Urinary bladder (tissue), 4 donors: ENCODE results near the gene LRCH4. TPM values are rescaled to one million over a fixed set of nuclear protein-coding genes. Genes with fewer than 3 reads are reported as not detected.

ENCODE experiments used
- DNase-seq: peaks from one replicate; pipeline ENCODE4 v3.0.0-alpha.2; 2015; ENCODE audit errors: extremely low spot score
- H3K27ac ChIP-seq: one replicate; pipeline ENCODE4 v1.5.1; 2013; ENCODE audit warnings: low read depth, mild to moderate bottlenecking, moderate library complexity
- H3K36me3 ChIP-seq: one replicate; pipeline ENCODE4 v1.6.1; 2013; ENCODE audit warnings: mild to moderate bottlenecking, moderate library complexity; ENCODE audit not compliant: insufficient read depth
- H3K4me1 ChIP-seq: one replicate; pipeline ENCODE4 v1.6.1; 2013; ENCODE audit warnings: mild to moderate bottlenecking, moderate library complexity; ENCODE audit not compliant: insufficient read depth
- H3K4me3 ChIP-seq: one replicate; pipeline ENCODE4 v1.5.1; 2013; ENCODE audit warnings: low read depth, low read length
- WGBS: extraction: QIAGEN DNeasy Blood & Tissue Kit; methylation state at CpG from one replicate; pipeline ENCODE4 v1.1.7; 2013; 5-methylcytosine and 5-hydroxymethylcytosine counted together
- polyA plus RNA-seq: library from polyadenylated mRNA; stranded (reverse); fragments of 200-250 nt; gene quantifications from one replicate; pipeline ENCODE4 v1.2.3, GENCODE V29; 2013
- total RNA-seq: library from RNA; depleted of rRNA; stranded (reverse); fragments of >200 nt; gene quantifications from one replicate; pipeline ENCODE4 v1.2.3, GENCODE V29; 2014
- donor health status: healthy with polysubstance abuse.
- donor health status: healthy.

LRCH4 gene
- total RNA-seq: 13.7 TPM
- 33.0 TPM for polyA plus RNA-seq

DNA sequence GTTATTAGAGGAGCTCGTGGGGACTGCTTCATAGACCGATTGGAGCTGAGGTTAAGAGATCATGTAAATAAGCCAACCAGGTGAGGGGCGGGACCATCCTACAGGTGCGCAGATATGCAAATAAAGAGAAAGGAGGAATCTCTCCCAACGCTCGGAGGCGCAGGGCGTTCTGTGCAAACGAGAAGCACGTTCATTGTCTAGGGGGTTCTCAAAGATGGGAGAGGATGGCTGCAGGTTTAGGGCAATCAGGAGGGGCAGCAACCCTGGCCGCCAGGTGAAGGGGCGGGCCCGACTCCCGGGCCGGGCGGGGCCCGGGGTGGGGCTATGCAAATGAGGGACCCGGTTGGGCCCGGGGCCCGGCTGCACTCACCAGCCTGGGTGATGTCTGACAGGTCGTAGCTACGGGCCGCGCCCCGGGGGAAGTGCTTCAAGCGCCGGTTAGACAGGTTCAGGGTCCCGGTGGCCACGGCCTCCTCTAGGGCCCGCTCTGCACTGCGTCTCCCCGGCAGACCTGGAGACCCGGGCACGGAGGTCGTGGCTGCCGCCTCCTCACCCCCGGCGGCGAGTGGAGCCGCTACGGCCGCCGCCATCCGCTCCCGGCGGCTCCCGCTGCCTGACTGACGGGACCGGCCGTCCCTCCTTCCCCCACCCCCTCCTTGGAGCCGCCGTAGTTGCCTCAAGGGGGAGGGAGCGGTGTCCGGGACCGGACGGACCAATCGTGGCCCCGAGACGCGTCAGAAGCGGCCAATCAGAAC is at the start of gene LRCH4:
TSS of gene LRCH4 (minus strand) at position 619 of the 755 bp plus-strand sequence. CDS start at position 590, 29 bp downstream.
- H3K4me1 ChIP-seq: no peaks in the 10 kb centered on the region
- peak within 1 kb of the TSS; percentile 94 for H3K27ac ChIP-seq
- under 1% methylated on average over 61 of the region's 61 CpGs for WGBS
- DNase-seq: no peak
- H3K36me3 ChIP-seq: no peaks in the 10 kb centered on the region
- peak within 1 kb of the TSS; percentile 90 for H3K4me3 ChIP-seq

GRCh38 chr7:100632951-100633717 is 47.2 kb upstream of the LRCH4 start:
- WGBS: 1% methylated on average over 72 of the region's 72 CpGs

GRCh38 chr7:100630066-100630465 is 44.1 kb upstream of the LRCH4 start:
- 92% methylated on average over 4 of the region's 4 CpGs for WGBS

More at GRCh38 chr7:100632951-100633717, 47.2 kb upstream of the LRCH4 start:
- no peaks in the 10 kb centered on the region for H3K4me1 ChIP-seq
- DNase-seq: no peak
- H3K36me3 ChIP-seq: no peaks in the 10 kb centered on the region
- H3K27ac ChIP-seq: no peak overlapping the region
- H3K4me3 ChIP-seq: peak overlapping the region; percentile 44

DNA sequence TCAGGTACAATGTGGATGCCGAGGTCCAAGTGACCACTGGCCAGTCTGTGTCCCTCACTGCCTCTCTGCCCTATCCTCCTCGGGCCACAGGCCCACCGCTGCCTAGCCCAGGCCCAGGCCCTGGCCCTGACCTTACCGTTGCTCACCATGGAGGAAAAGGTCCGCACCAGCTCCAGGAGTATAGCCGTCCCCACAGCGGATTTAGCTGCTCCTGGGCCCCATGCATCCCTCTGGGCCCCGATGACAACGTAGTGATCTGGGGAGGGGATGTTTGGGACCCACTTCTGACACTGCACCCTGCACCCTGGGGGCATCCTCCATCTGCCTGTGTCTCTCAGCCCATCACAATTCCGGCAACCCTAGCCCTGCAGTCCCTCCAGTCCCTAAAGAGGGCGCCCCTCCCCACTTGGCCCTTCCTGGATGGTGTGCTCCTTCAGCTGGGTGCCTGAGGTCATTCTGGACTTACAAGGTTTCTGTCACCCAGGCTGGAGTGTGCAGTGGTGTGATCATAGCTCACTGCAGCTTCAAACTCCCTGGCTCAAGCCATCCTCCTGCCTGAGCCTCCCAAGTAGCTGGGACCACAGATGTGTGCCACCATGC is 43.3 kb upstream of the LRCH4 start:
- WGBS: 76% methylated on average over 11 of the region's 11 CpGs
- no peak for DNase-seq
- Histone ChIP-seq H3K27ac (no peak overlapping the region), H3K4me3 (no peak overlapping the region), H3K4me1 (no peaks in the 10 kb centered on the region), H3K36me3 (no peaks in the 10 kb centered on the region)

More at GRCh38 chr7:100630066-100630465, 44.1 kb upstream of the LRCH4 start:
- no peak for DNase-seq
- no peak overlapping the region for H3K27ac ChIP-seq
- no peak overlapping the region for H3K4me3 ChIP-seq
- no peaks in the 10 kb centered on the region for H3K4me1 ChIP-seq
- no peaks in the 10 kb centered on the region for H3K36me3 ChIP-seq

GRCh38 chr7:100627238-100627549 is 41.3 kb upstream of the LRCH4 start:
- 87% methylated on average over 21 of the region's 21 CpGs for WGBS
- Histone ChIP-seq H3K27ac (no peak overlapping the region), H3K4me3 (no peak overlapping the region)

DNA sequence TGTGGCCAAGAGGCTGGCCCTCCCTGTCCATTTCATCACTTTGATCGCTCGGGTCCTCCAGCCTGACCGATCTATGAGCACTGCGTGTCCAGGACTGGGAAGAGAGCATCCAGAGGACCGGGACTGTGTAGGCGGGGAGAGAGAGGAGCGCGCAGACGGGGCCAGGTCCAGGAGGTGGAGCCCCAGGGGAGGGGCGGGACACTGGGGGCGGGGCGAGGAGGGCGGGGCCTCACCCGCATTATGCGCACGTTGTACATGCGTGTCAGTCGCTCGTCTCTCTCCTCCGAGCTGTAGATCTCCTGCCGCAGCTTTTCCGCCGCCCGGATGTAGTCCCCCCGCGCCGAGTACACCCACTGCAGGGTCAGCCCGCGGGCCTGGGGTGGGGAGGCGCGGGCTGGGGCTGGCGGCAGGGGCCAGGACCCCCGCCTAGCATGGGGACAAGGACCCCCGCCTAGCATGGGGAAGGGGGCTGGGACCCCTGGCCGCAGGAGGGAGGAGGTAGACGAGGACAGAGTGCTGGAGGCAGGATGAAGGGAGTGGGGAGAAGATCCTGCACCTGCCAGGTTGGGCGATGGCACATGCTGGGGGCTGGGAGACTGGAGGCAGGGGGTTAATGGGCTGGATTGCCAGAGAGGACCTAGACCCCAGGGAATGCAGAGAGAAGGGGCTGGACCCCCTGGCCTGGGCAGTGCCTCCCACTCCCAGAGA is 40.8 kb upstream of the LRCH4 start:
- DNase-seq: no peak
- WGBS: 4% methylated on average over 37 of the region's 37 CpGs
- no peak overlapping the region for H3K27ac ChIP-seq
- H3K36me3 ChIP-seq: no peaks in the 10 kb centered on the region
- no peaks in the 10 kb centered on the region for H3K4me1 ChIP-seq
- peak overlapping the region; percentile 24 for H3K4me3 ChIP-seq

More at GRCh38 chr7:100627238-100627549, 41.3 kb upstream of the LRCH4 start:
- no peaks in the 10 kb centered on the region for H3K4me1 ChIP-seq
- no peak for DNase-seq
- H3K36me3 ChIP-seq: no peaks in the 10 kb centered on the region

DNA sequence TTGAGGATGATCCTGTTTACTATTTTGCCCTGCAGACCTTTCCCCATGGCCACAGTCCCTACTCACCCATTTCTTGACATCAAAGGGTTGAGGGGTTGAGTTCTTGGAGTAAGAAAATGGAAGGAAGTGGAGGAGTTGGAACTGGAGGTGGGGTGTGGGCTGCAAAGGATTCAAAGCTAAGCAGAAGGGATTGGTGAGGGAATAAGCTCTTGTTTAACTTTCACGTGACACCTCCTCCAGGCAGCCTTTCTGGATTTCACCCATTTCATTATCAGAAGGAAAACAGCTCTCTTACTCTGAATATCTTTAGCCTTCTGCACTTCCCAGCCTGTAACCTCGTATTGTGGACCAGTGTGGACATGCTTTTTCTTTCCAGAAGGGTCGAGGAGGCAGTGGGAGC is 40.1 kb upstream of the LRCH4 start:
- no peak for DNase-seq
- Histone ChIP-seq H3K4me1 (no peaks in the 10 kb centered on the region), H3K36me3 (no peaks in the 10 kb centered on the region), H3K4me3 (no peak overlapping the region), H3K27ac (no peak overlapping the region)
- WGBS: 16% methylated on average over 3 of the region's 3 CpGs

- no peaks in the 10 kb centered on the region for H3K4me1 ChIP-seq
- no peak overlapping the region for H3K27ac ChIP-seq
- H3K36me3 ChIP-seq: no peaks in the 10 kb centered on the region
- no peak overlapping the region for H3K4me3 ChIP-seq
- DNase-seq: no peak
- 86% methylated on average over 15 of the region's 15 CpGs for WGBS
These were observed 38.3 kb upstream of the LRCH4 start for GRCh38 chr7:100623951-100624824.

DNA sequence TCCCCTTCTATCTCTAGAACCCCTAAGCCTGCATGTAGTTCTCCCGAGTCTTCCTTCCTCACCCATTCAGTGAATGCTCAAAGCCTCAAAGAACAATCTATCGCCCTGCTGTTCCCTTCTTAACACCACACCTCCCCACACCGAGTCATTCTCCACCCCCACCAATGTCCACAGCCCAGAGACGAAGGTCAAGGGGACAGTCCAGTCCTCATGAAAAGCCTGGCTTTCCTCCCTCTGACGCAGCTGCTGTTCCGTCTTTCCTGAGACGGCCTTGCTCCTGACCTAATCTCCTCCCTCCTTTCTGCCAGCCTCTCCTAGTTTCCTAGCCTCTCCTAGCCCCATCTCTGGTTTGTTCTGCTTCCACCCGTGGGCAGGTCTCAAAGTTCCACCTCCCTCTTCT is 35.6 kb upstream of the LRCH4 start:
- no peak for DNase-seq
- Histone ChIP-seq H3K27ac (no peak overlapping the region), H3K36me3 (no peaks in the 10 kb centered on the region), H3K4me3 (no peak overlapping the region), H3K4me1 (no peaks in the 10 kb centered on the region)
- 80% methylated on average over 8 of the region's 8 CpGs for WGBS

- H3K36me3 ChIP-seq: no peaks in the 10 kb centered on the region
- no peak for DNase-seq
- 95% methylated on average over 23 of the region's 23 CpGs for WGBS
- no peak overlapping the region for H3K27ac ChIP-seq
- H3K4me1 ChIP-seq: no peaks in the 10 kb centered on the region
- H3K4me3 ChIP-seq: no peak overlapping the region
These were observed 34.9 kb upstream of the LRCH4 start for GRCh38 chr7:100620804-100621203.

GRCh38 chr7:100620239-100620638 is 34.3 kb upstream of the LRCH4 start:
- WGBS: 91% methylated on average over 6 of the region's 6 CpGs
- H3K4me3 ChIP-seq: no peak overlapping the region
- no peaks in the 10 kb centered on the region for H3K36me3 ChIP-seq
- H3K4me1 ChIP-seq: no peaks in the 10 kb centered on the region
- no peak for DNase-seq
- H3K27ac ChIP-seq: no peak overlapping the region

DNA sequence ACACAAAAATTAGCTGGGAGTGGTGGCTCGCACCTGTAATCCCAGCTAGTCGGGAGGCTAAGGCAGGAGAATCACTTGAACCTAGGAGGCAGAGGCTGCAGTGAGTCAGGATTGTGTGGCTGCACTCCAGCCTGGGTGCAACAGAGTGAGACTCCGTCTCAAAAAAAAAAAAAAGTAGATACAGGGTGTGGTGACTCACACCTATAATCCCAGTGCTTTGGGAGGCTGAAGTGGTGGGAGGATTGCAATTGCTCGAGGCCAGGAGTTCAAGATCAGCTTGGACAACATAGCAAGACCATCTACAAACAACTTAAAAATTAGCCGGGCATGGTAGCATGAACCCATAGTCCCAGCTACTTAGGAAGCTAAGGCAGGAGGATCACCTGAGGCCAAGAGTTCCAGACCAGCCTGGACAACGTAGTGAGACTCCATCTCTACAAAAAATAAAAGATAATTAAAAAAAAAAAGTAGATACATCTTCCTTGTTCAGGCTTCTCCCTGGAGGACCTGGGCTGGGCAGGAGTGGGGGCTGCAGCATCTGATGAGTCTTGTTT is 28.5 kb upstream of the LRCH4 start:
- 91% methylated on average over 6 of the region's 6 CpGs for WGBS
- no peaks in the 10 kb centered on the region for H3K4me1 ChIP-seq
- no peak overlapping the region for H3K27ac ChIP-seq
- no peak for DNase-seq
- H3K36me3 ChIP-seq: no peaks in the 10 kb centered on the region
- H3K4me3 ChIP-seq: no peak overlapping the region
